HEK293 (cell line): ENCODE data around the gene MTCH2.

Experiments used
- CTCF ChIP-seq: fragments of 450-650 bp; formaldehyde crosslinking; IDR thresholded peaks from 2 replicates; pipeline ENCODE4 v1.5.1; 2016; ENCODE audit warnings: missing biosample characterization, missing genetic modification characterization
- ZNF311 ChIP-seq: fragments of 450-650 bp; formaldehyde crosslinking; IDR thresholded peaks from 2 replicates; pipeline ENCODE4 v1.5.1; 2017; ENCODE audit warnings: missing biosample characterization, missing genetic modification characterization, borderline replicate concordance
- ZXDB ChIP-seq: fragments of 450-650 bp; formaldehyde crosslinking; IDR thresholded peaks from 2 replicates; pipeline ENCODE4 v1.5.1; 2016; ENCODE audit warnings: missing biosample characterization, missing genetic modification characterization

GRCh38 chr11:47595029-47595428 is 47.3 kb downstream of the MTCH2 start:
- no peak for TF ChIP-seq CTCF
- no peak for TF ChIP-seq ZXDB (tag by site-specific recombination)
- TF ChIP-seq ZNF311 = no peak
